HG03457 (cell line): ENCODE data around the gene SCAF1.

Source experiments
- ATAC-seq: cut with Tn5 transposase; IDR thresholded peaks from one replicate; pipeline ENCODE4 v1.9.1; 2021; ENCODE audit warnings: moderate number of reproducible peaks; ENCODE audit not compliant: unreplicated experiment

The SCAF1 gene

DNA sequence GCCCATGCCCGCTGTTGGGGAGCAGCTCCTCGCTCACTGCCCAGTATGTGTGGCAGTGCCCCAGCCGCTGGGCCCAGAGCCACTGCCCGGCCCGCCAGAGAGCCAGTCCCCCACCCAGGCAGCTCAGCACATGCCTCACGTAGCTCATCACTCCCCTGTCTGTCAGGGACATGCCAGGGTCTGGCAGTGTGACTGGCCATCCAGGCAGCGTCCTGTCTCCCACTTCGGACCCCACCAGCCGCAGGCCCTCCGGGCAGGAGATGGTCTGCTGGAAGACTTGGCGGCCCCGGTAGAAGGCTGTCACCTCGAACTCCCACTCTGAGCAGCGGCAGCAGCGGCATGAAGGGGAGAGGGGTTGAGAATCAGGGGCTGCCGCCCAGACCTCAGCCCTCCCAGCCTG, 20.0 kb downstream of the SCAF1 start:
- no peak for ATAC-seq

DNA sequence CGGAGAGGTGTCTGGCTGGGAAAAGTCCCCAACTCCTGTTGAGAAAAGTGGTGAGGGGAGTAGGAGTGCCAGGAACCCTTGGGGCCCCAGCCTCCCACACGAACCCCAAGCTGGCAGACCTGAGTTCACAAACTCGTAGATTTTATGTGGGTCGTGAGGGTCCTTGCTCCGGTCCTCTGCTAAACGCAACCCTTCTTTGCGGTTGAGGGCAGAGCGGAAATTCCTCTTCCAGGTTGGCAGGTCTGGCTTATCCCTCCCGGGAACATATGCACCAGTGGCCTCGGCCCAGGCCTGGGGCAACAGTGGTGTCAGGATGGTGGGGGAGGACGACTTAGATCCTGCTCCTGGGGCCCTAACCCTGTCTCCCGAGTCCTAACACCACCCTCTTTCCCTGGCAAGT, 21.2 kb downstream of the SCAF1 start:
- ATAC-seq, result no peak

DNA sequence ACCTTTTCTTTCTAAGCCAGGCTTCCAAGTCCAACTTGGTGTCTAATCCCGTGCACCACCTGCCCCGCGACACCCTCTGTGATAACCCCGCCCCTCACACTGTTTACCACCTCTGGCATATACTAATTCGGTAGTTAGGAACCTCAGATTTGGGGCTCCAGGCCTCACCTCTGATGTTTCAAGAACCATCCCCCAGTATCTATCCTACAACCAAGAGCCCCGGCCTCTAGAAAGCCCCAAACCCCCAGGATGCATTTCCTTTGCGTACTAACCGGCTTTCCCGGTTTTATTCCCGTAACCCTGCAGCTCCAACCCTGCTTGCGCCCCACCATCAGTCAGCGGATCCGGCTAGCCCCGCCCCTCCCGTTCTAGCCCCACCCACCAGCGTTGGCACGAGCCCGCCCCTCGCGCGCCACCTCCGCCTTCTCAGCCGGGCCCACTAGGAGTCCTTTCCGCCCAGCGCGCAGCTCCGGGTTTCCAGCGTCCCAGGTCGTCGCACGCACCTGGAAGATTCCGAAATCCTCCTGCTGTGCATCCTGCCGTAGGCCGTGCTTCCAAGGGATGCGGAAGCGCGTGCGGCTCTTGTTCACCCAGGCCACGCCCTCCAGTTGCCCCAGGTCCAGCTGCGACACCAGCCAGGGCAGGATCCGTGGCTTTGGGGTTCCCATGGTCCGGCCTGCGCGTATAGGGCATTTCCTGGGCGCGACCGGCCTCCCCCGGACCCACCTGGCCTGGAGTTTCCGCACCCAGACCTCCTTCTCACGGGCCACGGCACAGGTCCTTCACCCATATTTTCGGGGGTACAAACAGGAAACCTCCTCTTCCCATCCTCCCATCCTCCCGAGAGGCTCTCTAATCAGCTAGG, 22.4 kb downstream of the SCAF1 start:
- ATAC-seq, result peak; percentile 31

DNA sequence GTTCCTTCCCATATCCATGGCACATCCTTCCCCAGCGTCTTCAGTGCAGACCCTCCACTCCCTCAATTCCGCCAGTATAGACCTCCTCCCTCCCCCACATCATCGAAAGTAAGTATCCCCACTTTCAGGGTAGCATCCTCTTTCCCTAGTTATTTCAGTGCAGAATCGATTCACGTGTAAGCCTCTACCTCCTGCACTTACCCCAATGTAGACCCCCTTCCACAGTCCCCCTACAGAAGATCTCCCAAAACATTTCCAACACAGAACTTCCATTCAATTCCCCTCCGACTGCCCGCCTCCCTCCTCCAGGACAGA, 23.0 kb downstream of the SCAF1 start:
- no peak for ATAC-seq

DNA sequence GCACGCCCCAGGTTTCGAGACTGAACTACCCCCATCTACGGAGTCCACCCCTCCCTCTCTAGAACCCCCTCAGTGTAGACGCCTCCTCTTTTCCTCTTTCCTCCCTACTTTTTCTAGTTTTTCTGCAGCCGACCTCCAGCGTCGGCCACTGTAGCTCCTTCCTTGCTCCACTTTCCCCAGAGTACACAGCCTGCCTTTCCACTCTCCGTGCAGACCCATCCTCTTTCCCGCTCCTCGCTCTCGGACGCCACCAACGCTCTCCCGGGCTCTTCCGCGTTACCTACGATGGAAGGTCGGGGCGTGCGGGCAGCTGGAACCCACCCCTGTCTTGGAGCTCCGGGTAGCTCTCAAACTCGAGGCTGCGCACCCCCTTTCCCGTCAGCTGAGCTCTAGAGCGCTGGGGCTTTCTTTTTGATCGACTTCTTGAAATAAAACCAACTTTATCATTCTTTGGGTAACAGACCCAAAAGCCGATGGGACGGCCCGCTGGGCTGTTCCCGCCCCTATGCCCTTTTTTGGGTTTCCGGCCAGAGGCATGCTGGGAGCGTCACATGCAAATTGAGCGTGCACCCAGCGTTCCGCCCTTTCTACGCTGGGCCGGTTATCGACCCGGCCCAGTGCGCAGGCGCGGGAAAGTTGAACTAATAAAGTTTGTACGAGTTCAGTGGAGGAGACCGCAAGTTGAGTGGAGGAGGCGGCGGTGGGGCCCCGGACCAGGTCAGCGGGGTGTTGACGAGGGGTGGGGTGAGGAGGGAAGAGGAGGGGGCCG, 23.5 kb downstream of the SCAF1 start, which contains the start of the genes BCL2L12 and IRF3:
Gene BCL2L12 (plus strand): TSS at position 583 of the 769 bp plus-strand sequence. CDS start 760 bp downstream, outside the sequence.
Gene IRF3 (minus strand): TSS at position 507 of the 769 bp plus-strand sequence. CDS start 1,019 bp downstream, outside the sequence.
- peak; percentile 59 for ATAC-seq

DNA sequence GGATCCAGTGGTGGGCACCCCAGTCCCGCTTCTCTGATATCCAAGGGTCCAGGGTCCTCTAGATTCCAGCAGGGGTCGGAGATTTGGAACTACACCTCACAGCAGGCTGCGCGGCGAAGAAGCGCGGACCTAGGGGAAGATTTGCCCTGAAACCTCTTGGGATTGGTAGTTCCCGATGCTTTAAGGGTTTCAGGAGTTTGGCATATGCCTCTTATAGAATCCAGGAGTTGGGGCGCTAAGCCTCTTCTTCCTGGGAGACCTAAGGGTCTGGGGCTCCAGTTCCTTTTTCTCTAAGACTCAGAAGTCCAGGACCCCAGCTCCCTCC, 24.1 kb downstream of the SCAF1 start:
- peak; percentile 2 for ATAC-seq

DNA sequence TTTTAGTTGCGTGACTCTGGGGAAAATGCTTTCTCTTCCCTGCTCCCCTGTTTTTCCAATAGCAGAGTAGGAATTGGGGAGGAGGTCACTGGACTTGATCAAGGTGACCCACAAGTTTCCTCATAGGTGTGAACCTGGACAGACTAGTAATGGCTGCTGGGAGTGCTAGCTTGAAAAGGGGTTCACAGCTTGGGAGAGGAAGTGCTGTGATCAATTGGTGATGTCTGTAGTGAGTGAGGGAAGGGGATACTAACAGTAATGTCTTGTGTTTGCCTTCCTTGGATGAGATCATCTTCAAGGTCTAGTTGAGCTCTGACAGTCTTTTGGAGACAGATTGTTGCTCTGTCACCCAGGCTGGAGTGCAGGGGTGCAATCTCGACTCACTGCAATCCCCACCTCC, 25.5 kb downstream of the SCAF1 start:
- no peak for ATAC-seq

DNA sequence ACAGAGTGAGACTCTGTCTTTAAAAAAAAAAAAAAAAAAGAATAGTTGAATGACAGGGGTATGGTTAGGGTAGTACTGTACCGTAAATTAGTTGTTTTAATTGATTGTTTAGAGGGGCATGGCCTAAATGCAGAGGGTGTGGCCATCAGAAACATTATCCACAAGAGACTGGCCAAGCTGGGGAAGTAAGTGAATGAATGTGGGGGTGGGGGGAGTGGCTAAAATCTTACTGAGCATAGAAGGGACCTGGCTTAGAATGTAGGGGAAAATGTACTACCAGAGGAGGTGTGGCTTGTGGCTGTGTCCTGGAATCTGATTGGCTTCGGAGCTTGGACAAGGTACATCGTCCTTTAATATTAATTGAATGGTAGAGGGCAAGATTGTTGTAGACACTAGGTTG, 27.5 kb downstream of the SCAF1 start:
- ATAC-seq, result no peak

DNA sequence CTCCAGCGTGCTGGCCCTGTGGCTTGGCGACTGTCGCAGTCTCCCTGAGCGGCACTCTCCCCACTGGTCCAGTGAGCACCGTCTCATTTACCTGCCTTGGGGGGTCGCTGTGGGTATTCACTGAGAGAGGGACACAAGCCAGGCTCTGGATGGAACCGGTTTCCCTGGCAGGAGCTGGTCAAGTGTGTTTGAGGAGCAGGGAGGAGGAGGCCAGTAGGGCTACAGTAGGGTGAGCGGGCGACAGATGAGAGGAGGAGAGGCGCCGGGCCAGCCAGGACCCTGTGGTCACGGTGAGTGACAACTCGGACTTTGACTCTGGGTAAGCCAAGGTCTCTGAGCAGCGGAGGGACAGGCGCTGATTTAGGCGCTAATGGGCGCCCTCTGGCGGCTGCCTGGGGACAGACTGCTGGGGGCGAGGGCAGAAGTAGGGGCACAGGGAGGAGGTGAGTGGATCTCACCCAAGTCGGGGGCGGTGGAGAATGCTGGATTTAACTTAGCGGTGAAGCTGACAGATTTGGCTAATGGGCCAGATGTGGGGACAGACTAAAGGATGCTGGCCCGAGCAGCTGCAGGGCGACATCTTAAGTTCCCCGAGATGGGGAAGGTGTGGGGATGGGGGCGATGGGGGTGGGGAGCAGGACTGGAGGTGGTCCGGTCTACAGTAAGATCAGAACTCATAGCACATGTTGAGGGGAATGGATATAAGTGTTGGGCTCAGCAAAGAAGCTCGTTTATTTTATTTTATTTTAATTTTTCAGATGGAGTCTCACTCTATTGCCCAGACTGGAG, 30.3 kb downstream of the SCAF1 start:
- ATAC-seq, result no peak

DNA sequence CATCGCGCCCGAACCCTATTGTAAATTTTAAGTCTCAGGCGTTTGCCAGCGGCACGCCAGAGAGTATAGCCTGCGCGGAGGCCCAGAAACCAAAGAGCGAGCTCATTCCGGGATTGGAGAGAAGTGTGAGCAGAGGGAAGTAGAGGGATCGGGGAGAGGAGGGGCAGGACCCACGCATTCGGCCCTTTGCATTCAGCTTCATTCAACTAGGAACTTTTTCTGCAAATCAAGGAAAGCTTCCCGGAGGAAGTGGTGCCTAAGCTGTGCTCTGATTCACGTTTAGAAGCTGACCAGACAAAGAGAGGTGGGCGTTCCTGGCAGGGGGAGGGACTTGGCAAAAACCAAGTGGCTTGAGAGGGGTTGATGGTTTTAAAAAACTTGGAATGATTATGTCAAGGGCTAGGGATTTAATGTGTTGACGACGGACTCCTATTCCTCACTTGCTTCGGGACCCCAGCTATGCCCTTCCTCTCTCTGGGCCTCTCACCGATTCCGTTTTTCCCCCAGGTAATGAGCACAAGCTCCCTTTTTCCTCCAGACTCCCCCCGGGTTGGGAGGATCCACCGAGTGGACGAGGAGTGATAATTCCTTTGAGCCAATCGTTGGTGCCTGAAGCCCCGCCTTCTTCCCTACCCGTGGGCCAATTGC, 34.3 kb downstream of the SCAF1 start:
- ATAC-seq, result no peak

DNA sequence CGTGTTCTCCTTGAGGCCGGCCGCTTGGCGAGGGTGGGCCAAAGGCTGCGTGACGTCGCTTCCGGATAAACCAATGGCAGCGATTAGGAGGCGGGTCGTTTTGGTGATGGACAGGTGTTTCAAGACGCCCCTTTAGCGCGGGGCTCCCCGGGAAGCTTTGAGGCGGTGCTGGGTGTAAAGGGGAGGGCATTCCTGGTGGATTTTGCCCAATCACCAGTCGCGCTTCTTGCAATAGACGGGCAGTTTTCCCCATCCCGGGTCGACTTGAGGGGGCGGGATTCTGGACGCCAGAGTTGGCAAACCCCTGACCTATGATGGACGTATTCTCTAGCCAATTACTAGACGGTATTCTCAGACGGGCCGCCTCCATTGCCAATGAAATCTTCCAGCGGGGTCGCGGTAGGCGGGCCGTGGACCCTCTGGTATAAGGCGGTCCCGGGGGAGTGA, 34.8 kb downstream of the SCAF1 start:
- ATAC-seq, result peak; percentile 59

DNA sequence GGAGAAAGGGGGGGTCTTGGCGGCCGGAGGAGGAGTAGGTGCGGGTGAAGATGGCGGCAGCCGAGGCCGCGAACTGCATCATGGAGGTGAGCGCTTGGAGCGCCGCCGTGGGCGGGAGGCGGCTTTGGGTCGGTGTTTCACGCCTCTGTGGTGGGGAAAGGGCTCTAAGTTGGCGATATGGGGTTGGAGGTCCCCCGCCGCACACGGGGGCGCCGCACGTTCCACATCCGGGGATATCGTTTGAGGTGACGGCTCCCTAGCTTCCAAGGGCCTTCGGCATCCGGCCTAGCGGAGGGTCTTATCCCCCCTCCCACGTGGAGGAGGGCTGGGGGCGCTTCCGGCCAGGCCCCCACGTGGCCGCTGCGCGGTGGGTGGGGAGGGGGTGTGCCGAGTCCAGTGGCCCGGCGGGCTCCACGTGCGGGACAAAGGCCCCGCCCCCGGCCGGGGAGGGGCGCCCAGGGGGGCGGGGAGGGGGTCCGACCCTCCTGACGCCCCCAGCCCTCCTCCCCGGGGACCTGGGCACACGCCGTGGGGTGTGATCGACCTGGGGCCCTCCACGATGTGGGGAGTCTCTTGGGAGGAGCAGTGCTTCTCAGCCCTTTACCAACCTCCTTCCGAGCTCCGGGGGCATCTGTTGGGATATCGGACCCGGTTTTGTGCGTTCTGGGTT, 35.4 kb downstream of the SCAF1 start, which contains the start of gene PRMT1:
Gene PRMT1 (plus strand): TSS at position 41 of the 670 bp plus-strand sequence. CDS start 10 bp downstream, at position 51.
- ATAC-seq, result no peak

DNA sequence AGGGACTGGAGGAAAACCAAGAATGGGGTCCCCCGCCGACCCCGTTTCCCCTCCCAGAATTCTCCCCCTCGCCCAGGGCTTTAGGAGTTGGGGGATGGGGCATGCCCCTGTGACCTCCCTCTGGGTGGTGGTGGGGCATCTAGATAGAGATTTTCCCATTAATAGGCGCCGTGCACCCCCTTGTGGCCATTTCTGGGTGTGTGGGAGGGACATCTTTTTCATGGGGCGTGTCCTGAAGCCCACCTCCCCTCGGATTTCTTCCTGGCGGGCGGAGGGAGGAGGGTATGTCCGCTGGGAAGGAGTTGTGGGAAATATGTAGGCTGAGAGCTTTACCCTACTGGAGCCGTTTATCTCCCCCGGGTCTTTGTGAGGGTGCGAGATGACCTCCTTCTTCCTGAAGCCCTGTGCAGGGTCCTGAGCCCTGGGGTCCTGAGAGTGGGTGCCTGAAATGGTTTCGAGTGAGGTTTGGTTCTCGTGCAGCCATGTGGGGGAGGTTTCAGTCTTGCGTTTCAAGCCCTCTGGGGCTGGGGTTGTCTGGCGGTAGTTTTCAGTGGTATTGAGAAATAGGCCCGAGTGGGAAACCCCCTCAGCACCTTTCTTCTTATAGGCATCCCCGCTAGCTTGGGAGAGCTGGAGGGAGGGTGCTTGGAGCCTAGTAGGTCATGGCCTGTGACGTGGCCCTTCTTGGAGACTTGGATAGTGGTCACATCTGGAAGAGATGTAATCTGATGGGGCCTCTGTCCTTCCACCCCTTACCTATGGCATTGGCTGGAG, 36.1 kb downstream of the SCAF1 start:
- no peak for ATAC-seq

DNA sequence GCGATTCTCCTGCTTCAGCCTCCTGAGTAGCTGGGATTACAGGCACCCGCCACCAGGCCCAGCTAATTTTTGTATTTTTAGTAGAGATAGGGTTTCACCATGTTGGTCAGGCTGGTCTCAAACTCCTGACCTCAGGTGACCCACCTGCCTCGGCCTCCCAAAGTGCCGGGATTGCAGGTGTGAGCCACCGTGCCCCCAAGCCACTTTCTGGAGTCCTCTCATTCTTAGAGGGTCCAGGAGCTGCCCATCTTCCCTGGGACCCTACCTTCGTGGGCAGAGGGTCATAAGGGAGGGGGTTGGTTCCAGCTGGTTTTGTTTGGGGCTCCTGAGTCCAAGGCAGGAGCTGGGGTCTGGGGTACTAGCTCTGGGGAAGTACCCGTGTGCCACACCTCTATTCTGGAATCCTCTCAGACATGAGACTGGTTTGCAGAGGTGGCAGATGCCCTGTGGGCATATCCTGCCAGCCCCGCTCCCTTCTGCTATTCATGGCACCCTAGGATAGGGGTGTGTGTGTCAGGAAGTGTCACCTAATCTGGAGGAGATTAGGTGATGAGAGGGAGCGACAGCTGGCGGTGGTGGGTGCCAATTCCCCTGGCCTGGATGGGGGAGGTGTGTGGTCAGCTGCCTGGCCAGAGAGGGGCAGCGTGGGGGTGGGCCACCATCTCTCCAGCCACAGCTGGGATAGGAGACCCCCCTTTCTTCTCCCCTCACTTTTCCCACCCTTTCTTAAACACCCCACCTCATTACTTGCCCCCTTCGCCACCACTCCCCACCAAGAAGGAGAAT, 37.2 kb downstream of the SCAF1 start:
- no peak for ATAC-seq

DNA sequence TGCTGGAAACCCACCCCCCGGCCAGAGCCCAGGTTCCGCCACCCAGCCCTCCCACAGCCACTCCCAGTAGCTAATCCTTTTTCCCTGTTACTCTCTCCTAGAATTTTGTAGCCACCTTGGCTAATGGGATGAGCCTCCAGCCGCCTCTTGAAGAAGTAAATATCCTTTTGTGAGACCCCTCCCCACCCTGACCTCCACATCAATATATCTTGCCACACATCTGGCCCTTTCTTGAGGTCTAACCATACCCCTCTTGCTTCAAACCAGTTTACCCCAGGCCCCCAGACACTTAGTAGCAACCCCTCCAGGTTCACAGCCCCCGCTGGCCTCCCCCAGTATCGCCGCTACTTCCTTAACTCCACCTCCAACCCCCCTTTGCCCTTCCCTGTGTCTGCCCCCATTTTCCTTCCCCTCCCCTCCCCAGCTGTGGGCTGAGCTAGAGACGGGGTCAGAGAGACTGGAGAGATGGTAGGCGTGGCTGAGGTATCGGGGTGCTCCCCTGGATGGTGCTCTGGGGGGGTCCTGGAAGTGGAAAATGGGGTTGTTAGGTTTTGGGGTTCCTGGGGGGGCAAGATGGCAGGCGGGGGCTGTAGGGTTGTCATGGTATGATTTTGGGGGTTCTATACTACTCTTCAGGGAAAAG, 37.9 kb downstream of the SCAF1 start:
- ATAC-seq, result no peak

DNA sequence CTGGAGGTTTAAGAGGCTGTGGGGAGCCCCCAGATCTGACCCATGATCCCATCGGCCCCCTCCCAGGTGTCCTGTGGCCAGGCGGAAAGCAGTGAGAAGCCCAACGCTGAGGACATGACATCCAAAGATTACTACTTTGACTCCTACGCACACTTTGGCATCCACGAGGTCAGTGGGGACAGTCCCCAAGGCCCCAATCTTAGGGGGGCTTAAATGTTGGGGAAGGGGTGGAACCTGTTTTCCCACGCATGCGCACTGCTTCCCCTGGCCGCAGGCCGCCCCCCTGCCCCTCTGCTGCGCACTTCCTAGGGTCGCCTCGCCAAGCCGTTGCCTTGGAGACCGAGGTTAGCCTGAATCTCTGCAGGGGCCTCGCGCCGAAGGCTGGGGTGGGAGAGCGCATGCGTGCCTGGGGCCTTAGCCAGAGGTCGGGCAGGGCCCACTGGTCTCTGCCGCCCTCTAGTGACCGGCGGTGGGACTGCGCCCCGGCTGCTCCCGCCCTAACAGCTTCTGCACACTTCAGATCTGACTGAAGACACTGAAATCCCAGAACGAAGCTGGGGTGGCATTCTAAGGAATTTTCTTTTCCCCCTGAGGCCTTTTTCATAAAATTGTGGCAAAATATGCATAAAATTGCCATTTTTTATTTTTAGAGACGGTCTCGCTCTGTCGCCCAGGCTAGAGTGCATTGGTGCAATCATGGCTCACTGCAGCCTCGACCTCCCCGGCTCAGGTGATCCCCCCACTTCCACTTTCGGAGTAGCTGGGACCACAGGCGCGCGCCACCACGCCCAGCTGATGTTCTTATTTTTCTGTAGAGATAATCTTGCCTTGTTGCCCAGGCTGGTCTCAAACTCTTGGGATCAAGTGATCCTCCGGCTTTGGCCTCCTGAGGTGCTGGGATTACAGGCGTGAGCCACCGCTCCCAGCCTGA, 38.7 kb downstream of the SCAF1 start:
- ATAC-seq, result no peak

DNA sequence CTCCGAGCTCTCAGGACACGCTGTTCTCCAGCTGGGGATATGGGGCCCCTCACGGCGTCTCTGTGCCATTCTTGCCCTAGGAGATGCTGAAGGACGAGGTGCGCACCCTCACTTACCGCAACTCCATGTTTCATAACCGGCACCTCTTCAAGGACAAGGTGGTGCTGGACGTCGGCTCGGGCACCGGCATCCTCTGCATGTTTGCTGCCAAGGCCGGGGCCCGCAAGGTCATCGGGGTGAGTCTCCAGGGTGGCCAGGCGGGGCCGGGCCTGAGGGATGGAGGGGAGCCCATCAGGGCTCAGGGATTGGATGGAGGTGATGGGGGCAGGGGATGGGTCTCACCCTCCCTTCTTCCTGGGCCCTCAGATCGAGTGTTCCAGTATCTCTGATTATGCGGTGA, 39.8 kb downstream of the SCAF1 start:
- ATAC-seq, result no peak
